Mesenchymal stem cell (in vitro differentiated cells and primary cell): ENCODE data around the gene FOXD3.

Source experiments
- DNase-seq: peaks from one replicate; pipeline ENCODE4 v3.0.0-alpha.2; 2013
- H2AFZ ChIP-seq: one replicate; pipeline ENCODE4 v1.6.1; 2013; ENCODE audit warnings: low read depth, mild to moderate bottlenecking, control low read depth, inconsistent platforms, low read length, moderate library complexity
- H2AK5ac ChIP-seq: 2 replicates; pipeline ENCODE4 v1.6.1; 2013; ENCODE audit warnings: low read length, moderate library complexity, mild to moderate bottlenecking, inconsistent platforms; ENCODE audit not compliant: severe bottlenecking
- H2BK120ac ChIP-seq: one replicate; pipeline ENCODE4 v1.6.1; 2013; ENCODE audit warnings: low read depth, mild to moderate bottlenecking, inconsistent platforms, low read length, moderate library complexity
- H2BK12ac ChIP-seq, 2 experiments: one replicate each; pipeline ENCODE4 v1.6.1; 2013; ENCODE audit warnings: inconsistent platforms in 2 of 2, low read length in 2 of 2, mild to moderate bottlenecking in 2 of 2, moderate library complexity in 2 of 2, control low read depth in 1 of 2
- H2BK15ac ChIP-seq: one replicate; pipeline ENCODE4 v1.6.1; 2013; ENCODE audit warnings: mild to moderate bottlenecking, low read depth, inconsistent platforms; ENCODE audit not compliant: poor library complexity, severe bottlenecking
- H2BK5ac ChIP-seq: 2 replicates; pipeline ENCODE4 v1.6.1; 2013; ENCODE audit warnings: low read depth, mild to moderate bottlenecking, low read length, control low read depth, inconsistent platforms; ENCODE audit not compliant: poor library complexity, severe bottlenecking
- H3K14ac ChIP-seq, 2 experiments: one replicate each; pipeline ENCODE4 v1.6.1; 2013; ENCODE audit warnings: inconsistent platforms in 2 of 2, low read length in 2 of 2, control low read depth in 1 of 2, mild to moderate bottlenecking in 1 of 2, moderate library complexity in 1 of 2
- H3K18ac ChIP-seq, 2 experiments: one replicate each; pipeline ENCODE4 v1.6.1; 2013; ENCODE audit warnings: inconsistent platforms in 2 of 2, low read length in 2 of 2, control low read depth in 1 of 2, low read depth in 1 of 2, mild to moderate bottlenecking in 1 of 2
- H3K23ac ChIP-seq, 2 experiments: one replicate each; pipeline ENCODE4 v1.6.1; 2013; ENCODE audit warnings: inconsistent platforms in 2 of 2, low read length in 2 of 2, mild to moderate bottlenecking in 2 of 2, moderate library complexity in 2 of 2, control low read depth in 1 of 2
- H3K27ac ChIP-seq: 2 replicates; pipeline ENCODE4 v1.5.1; 2013; ENCODE audit warnings: mild to moderate bottlenecking, moderate library complexity, low read length, control low read depth, inconsistent platforms; ENCODE audit not compliant: poor library complexity, severe bottlenecking
- H3K27me3 ChIP-seq, 2 experiments: 2 replicates each; pipeline versions ENCODE4 v1.6.1 to v1.7.0; 2013; ENCODE audit warnings: low read length in 2 of 2, mild to moderate bottlenecking in 2 of 2, moderate library complexity in 2 of 2, control low read depth in 1 of 2, inconsistent platforms in 1 of 2; ENCODE audit not compliant: control insufficient read depth in 1 of 2, insufficient read depth in 1 of 2
- H3K36me3 ChIP-seq, 2 experiments: 2 replicates each; pipeline versions ENCODE4 v1.6.1 to v1.7.0; 2013; ENCODE audit warnings: low read length in 2 of 2, control low read depth in 1 of 2, inconsistent platforms in 1 of 2, low read depth in 1 of 2, mild to moderate bottlenecking in 1 of 2; ENCODE audit not compliant: insufficient read depth in 2 of 2, control insufficient read depth in 1 of 2
- H3K4ac ChIP-seq, 2 experiments: one replicate each; pipeline ENCODE4 v1.6.1; 2013; ENCODE audit warnings: inconsistent platforms in 2 of 2, low read length in 2 of 2, mild to moderate bottlenecking in 2 of 2, moderate library complexity in 2 of 2, control low read depth in 1 of 2, low read depth in 1 of 2
- H3K4me1 ChIP-seq: 2 replicates; pipeline ENCODE4 v1.6.1; 2013; ENCODE audit warnings: low read depth, low read length, control low read depth; ENCODE audit not compliant: control insufficient read depth, insufficient read depth
- H3K4me2 ChIP-seq: 2 replicates; pipeline ENCODE4 v1.6.1; 2013; ENCODE audit warnings: low read length, mild to moderate bottlenecking, inconsistent platforms; ENCODE audit not compliant: poor library complexity, severe bottlenecking
- H3K4me3 ChIP-seq, 2 experiments: 2 replicates each; pipeline versions ENCODE4 v1.5.1 to v1.7.0; 2013; ENCODE audit warnings: low read length in 2 of 2, mild to moderate bottlenecking in 2 of 2, control low read depth in 1 of 2, low read depth in 1 of 2; ENCODE audit not compliant: insufficient read depth in 1 of 2
- H3K79me1 ChIP-seq: replicated peaks from 2 replicates; pipeline ENCODE4 v1.6.1; 2013; ENCODE audit warnings: mild to moderate bottlenecking, control low read depth, low read length, inconsistent platforms; ENCODE audit not compliant: poor library complexity, severe bottlenecking
- H3K9ac ChIP-seq: 2 replicates; pipeline ENCODE4 v1.7.0; 2013; ENCODE audit warnings: mild to moderate bottlenecking, low read length, moderate library complexity
- H3K9me3 ChIP-seq: 2 replicates; pipeline ENCODE4 v1.7.0; 2013; ENCODE audit warnings: mild to moderate bottlenecking, low read length; ENCODE audit not compliant: control insufficient read depth
- H4K8ac ChIP-seq: one replicate; pipeline ENCODE4 v1.6.1; 2013; ENCODE audit warnings: inconsistent platforms, mild to moderate bottlenecking, low read length, moderate library complexity
- H4K91ac ChIP-seq: one replicate; pipeline ENCODE4 v1.6.1; 2013; ENCODE audit warnings: mild to moderate bottlenecking, low read length, inconsistent platforms
- WGBS: methylation state at CpG from one replicate; pipeline ENCODE4 v1.1.7; 2013; ENCODE audit warnings: mixed read lengths; 5-methylcytosine and 5-hydroxymethylcytosine counted together

Gene FOXD3

DNA sequence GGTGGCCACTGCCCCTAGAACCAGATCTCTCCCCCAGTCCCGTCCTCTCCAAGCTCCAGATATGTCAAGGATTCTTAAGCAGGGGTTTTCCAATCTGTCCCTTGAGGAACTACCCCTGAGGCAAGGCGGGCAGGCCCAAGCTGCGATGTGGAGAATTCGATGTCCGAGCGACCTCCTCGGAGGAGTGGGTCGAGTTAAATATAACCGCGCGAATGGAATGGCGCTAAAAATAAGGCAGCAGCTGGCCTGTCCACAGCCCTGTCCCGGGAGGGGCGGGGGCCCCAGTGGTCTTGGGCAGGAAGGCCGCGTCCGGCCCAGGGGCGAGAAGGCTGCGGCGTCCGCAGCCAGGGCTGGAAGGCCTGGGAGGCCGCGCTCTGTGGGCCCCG, 5.8 kb upstream of the FOXD3 start:
- DNase-seq: no peak
- 51% methylated on average over 24 of the region's 24 CpGs for WGBS

GRCh38 chr1:63316984-63317816, 5.2 kb upstream of the FOXD3 start:
- no peak overlapping the region for H2BK12ac ChIP-seq
- H3K18ac ChIP-seq: no peak overlapping the region
- H4K8ac ChIP-seq: no peak overlapping the region
- no peak overlapping the region for H3K14ac ChIP-seq
- peaks cover 15% of the 10 kb centered on the region for H3K9me3 ChIP-seq
- H4K91ac ChIP-seq: no peak overlapping the region
- H2BK5ac ChIP-seq: no peak overlapping the region
- DNase-seq: peak; percentile 36
- H3K36me3 ChIP-seq: no peaks in the 10 kb centered on the region
- H3K27me3 ChIP-seq: peaks cover 79 to 90% of the 10 kb centered on the region in 2 experiments
- no peak overlapping the region for H2BK15ac ChIP-seq
- no peak overlapping the region for H3K27ac ChIP-seq
- no peak overlapping the region for H2AK5ac ChIP-seq
- H3K4me1 ChIP-seq: peaks cover 22% of the 10 kb centered on the region
- no peak overlapping the region for H3K4ac ChIP-seq
- H2AFZ ChIP-seq: no peak overlapping the region
- H3K79me1 ChIP-seq: no peaks in the 10 kb centered on the region
- peak overlapping the region; percentile 94 for H3K4me2 ChIP-seq
- WGBS: 2% methylated on average over 66 of the region's 80 CpGs
- H3K23ac ChIP-seq: peak overlapping the region in 1 of 2 experiments; percentile 2
- H2BK120ac ChIP-seq: no peak overlapping the region
- peak overlapping the region; percentile 40 to 56 for H3K4me3 ChIP-seq
- no peak overlapping the region for H3K9ac ChIP-seq

More for the DNA sequence above, 5.8 kb upstream of the FOXD3 start:
- H3K27ac ChIP-seq: no peak overlapping the region
- H2BK5ac ChIP-seq: no peak overlapping the region
- no peak overlapping the region for H3K4ac ChIP-seq
- peaks cover 19% of the 10 kb centered on the region for H3K4me1 ChIP-seq
- peaks cover 72 to 84% of the 10 kb centered on the region in 2 experiments for H3K27me3 ChIP-seq
- H3K4me2 ChIP-seq: no peak overlapping the region
- H3K36me3 ChIP-seq: no peaks in the 10 kb centered on the region
- no peak overlapping the region for H4K8ac ChIP-seq
- no peaks in the 10 kb centered on the region for H3K79me1 ChIP-seq
- no peak overlapping the region for H2BK120ac ChIP-seq
- H4K91ac ChIP-seq: no peak overlapping the region
- H2AK5ac ChIP-seq: no peak overlapping the region
- no peak overlapping the region for H3K9ac ChIP-seq
- no peak overlapping the region for H3K18ac ChIP-seq
- no peak overlapping the region for H2BK15ac ChIP-seq
- H3K9me3 ChIP-seq: peaks cover 15% of the 10 kb centered on the region
- H2AFZ ChIP-seq: no peak overlapping the region
- H2BK12ac ChIP-seq: no peak overlapping the region
- no peak overlapping the region for H3K14ac ChIP-seq
- H3K4me3 ChIP-seq: no peak overlapping the region
- no peak overlapping the region for H3K23ac ChIP-seq

DNA sequence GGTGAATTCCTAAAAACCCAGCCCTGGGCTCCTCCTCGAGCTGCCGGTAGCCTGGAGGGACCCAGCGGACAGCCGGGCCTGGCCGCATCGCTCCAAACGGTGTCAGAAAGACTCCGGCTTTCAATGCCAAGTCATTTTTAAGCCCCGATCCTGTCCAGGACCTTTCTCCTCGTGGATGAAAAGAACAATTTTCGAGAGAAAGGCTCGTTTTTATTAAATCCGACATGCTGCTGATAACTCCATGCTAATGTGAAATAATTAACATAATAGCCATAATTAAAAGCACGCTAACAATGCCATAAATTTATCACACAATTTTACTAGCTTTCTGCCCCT, 4.6 kb upstream of the FOXD3 start:
- H3K4me1 ChIP-seq: peaks cover 28% of the 10 kb centered on the region
- H3K4ac ChIP-seq: no peak overlapping the region
- H2BK15ac ChIP-seq: no peak overlapping the region
- H2AFZ ChIP-seq: no peak overlapping the region
- no peak overlapping the region for H3K23ac ChIP-seq
- H2BK120ac ChIP-seq: no peak overlapping the region
- peak overlapping the region in 1 of 2 experiments; percentile 56 for H3K4me3 ChIP-seq
- H3K18ac ChIP-seq: no peak overlapping the region
- H3K4me2 ChIP-seq: peak overlapping the region; percentile 94
- H4K91ac ChIP-seq: no peak overlapping the region
- H2AK5ac ChIP-seq: no peak overlapping the region
- H4K8ac ChIP-seq: no peak overlapping the region
- no peak overlapping the region for H2BK12ac ChIP-seq
- DNase-seq: no peak
- no peak overlapping the region for H3K9ac ChIP-seq
- H3K79me1 ChIP-seq: no peaks in the 10 kb centered on the region
- H3K14ac ChIP-seq: no peak overlapping the region
- H2BK5ac ChIP-seq: no peak overlapping the region
- H3K27me3 ChIP-seq: peaks cover 81 to 96% of the 10 kb centered on the region in 2 experiments
- H3K36me3 ChIP-seq: no peaks in the 10 kb centered on the region
- WGBS: 2% methylated on average over 13 of the region's 14 CpGs
- H3K27ac ChIP-seq: no peak overlapping the region
- H3K9me3 ChIP-seq: peaks cover 15% of the 10 kb centered on the region

DNA sequence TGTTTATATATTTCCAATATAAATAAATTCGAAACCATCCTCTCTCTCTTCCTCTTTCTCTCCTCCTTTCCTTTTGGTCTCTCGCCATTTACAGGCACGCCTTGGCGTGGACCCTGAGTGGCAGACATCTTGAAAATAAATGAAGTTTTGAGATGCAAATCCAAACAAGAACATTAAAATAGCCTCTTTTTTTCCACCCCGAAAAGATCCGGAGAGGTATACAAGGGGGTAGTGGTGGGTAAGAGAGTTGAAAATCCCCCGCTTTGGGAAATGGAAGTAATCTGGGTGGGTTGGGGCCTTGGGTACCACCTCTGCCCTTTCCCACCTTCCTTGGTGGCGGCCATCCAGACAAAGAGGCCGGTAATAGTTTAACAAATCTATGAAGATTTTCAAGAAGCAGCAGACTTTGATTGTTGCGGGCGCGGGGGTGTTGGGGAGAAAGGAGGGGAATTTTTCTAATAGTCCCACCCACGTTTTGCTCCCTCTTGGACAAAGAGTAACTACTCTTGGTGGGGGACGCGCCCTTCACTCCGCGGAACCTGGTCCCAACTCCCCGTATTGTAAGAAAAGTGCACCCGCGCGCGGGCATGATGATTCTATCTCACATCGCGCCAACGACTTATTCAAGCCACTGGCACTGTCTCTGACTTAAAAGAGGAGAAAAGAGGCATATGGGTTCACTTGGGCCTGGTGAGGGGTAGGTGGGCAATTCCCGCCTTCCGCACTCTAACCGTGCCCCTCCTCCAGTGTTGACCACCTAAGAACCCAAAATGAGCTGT, 4.0 kb upstream of the FOXD3 start:
- Histone ChIP-seq H4K91ac (no peak overlapping the region), H3K27ac (no peak overlapping the region)

More for the DNA sequence above, 4.0 kb upstream of the FOXD3 start:
- Histone ChIP-seq H2BK5ac (no peak overlapping the region), H3K23ac (no peak overlapping the region), H3K9ac (no peak overlapping the region), H2BK12ac (no peak overlapping the region), H3K4me3 (peak overlapping the region in 1 of 2 experiments; percentile 56), H3K36me3 (peaks cover 0 to under 1% of the 10 kb centered on the region in 2 experiments), H3K14ac (no peak overlapping the region), H4K8ac (no peak overlapping the region), H3K9me3 (peaks cover 15% of the 10 kb centered on the region), H3K4me2 (no peak overlapping the region), H3K18ac (no peak overlapping the region), H3K27me3 (peaks cover 78 to 97% of the 10 kb centered on the region in 2 experiments), H2AFZ (no peak overlapping the region), H2AK5ac (no peak overlapping the region), H2BK120ac (no peak overlapping the region), H3K79me1 (no peaks in the 10 kb centered on the region), H3K4me1 (peaks cover 30% of the 10 kb centered on the region), H3K4ac (no peak overlapping the region), H2BK15ac (no peak overlapping the region)
- DNase-seq: no peak
- WGBS: 21% methylated on average over 22 of the region's 28 CpGs
